Epithelial cell of proximal tubule (primary cell): ENCODE results near the gene CACNB1. TPM values are rescaled to one million over a fixed set of nuclear protein-coding genes. Genes with fewer than 3 reads are reported as not detected.

ENCODE experiments used
- DNase-seq: peaks from one replicate; pipeline ENCODE4 v3.0.0-alpha.2; 2011; ENCODE audit warnings: low read depth
- H3K4me3 ChIP-seq: 2 replicates; pipeline ENCODE4 v1.5.1; 2011; ENCODE audit warnings: low read depth, mild to moderate bottlenecking, low read length
- CTCF ChIP-seq: conservative IDR thresholded peaks from 2 replicates; pipeline ENCODE4 v1.5.1; 2012; ENCODE audit warnings: low read depth, mild to moderate bottlenecking, low read length
- total RNA-seq: library from RNA; depleted of rRNA; stranded (reverse); fragments of >200 nt; gene quantifications from 2 replicates; pipeline ENCODE4 v1.2.3, GENCODE V29; 2015

The CACNB1 gene
- total RNA-seq, 1 donor from 2014 or later = 2.4 TPM

GRCh38 chr17:39186481-39187002 is 10.9 kb downstream of the CACNB1 start:
- DNase-seq = no peak
- no peak for TF ChIP-seq CTCF
- H3K4me3 ChIP-seq = no peak overlapping the region

- H3K4me3 ChIP-seq = no peak overlapping the region
- no peak for TF ChIP-seq CTCF
- no peak for DNase-seq
Measured at GRCh38 chr17:39183720-39184119, 13.7 kb downstream of the CACNB1 start.

- no peak for DNase-seq
- TF ChIP-seq CTCF = no peak
- H3K4me3 ChIP-seq = no peak overlapping the region
Measured at GRCh38 chr17:39183045-39183444, 14.4 kb downstream of the CACNB1 start.

- DNase-seq = no peak
- no peak for TF ChIP-seq CTCF
- no peak overlapping the region for H3K4me3 ChIP-seq
Measured at GRCh38 chr17:39181303-39181702, 16.2 kb downstream of the CACNB1 start.

GRCh38 chr17:39178536-39178935 is 18.9 kb downstream of the CACNB1 start:
- TF ChIP-seq CTCF = no peak
- H3K4me3 ChIP-seq = no peak overlapping the region
- no peak for DNase-seq

- no peak for TF ChIP-seq CTCF
- H3K4me3 ChIP-seq = no peak overlapping the region
- no peak for DNase-seq
Measured at GRCh38 chr17:39177256-39177655, 20.2 kb downstream of the CACNB1 start.

GRCh38 chr17:39175695-39176093 is 21.8 kb downstream of the CACNB1 start:
- TF ChIP-seq CTCF = no peak
- DNase-seq = no peak
- no peak overlapping the region for H3K4me3 ChIP-seq
